Limb (tissue), 2 donors: Measurements from ENCODE around the gene FAM20C.
A peak's percentile ranks its signal among the peaks of the same experiment; 100 is the strongest.

Source experiments
- DNase-seq, 2 donors: peaks; one replicate each; pipeline ENCODE4 v3.0.0-alpha.2; 2016; ENCODE audit errors: extremely low spot score in 2 of 2

The FAM20C gene

DNA sequence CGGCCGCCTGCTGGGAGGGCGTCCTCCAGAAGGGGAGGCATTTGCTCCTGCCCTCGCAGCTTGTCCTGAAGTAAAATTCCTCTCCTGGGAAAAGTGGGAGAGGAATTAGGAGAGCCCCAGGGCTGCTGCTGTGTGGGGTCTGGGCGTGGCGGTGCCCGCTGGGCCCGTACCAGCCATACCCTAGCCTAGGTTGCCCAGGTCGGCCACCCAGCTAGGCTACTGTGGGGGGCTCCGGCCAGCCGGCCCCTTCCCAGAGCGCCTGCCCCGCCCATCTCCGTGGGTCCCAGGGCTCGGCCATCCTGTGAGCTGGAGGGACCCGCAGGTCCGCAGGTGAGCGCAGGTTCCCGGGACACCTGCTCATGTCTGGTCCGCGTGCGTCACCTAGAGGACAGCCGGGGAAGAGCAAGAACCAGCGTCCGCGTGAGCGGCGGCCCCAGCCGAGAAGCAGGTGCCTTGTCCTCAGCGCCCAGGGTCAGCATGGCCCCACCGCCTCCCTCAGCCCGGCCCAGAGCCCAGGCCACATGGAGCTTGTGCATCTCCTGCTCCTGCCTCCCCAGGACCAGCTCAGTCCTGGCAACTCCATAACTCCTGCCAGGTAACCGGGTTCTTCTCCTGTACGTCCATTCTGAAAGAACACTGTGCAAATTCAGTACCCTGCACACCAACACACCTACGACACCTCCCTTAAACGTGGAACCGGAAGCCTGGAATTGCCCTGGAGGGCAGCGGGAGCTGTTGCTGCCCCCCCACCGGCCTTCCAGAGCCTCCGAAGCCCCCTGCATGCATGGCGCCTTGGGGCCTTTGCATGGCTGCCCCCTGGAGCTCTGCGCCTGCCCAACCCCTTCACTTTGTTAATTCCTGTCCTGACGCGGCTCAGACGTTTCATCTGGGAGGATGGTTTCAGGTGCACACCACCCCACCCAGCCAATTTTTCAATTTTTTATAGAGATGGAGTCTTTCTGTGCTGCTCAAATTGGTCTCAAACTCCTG lies 74.8 kb downstream of the FAM20C start:
- no peak for DNase-seq

DNA sequence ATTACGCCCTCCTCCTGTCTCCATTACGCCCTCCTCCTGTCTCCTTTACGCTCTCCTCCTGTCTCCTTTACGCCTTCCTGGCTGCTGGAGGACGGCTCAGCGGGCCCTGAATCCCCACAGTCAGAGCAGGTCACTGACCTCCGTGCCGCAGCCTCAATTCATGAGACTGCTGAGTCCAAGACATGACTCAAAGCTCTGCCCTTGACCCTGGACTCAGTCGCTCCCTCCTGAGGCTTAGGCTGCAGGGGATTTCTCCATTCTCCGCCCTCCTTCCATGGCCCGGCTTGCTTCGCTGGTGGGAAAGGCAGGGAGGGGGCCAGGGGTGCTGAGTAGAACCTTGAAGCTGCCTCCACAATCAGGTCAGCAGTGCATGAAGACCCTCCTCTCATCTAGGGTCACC lies 76.6 kb downstream of the FAM20C start:
- DNase-seq, result no peak

DNA sequence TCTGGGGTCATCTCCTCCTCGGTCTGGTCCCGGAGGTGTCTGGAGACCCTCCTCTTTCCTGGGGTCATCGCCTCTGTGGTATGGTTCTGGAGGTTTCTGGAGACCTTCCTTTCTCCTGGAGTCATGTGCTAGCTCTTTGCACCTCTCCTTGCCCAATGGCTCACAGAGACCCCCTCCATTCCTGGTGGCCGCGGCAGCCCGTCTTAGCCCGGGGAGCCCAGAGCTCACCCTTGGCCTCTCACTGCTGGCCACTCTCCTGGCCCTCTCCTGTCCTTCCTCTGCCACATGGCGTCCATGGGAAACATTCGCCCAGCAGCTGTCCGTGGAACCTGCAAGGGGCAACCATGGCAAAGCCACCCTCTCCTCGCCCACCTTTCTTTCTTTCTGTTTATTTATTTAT lies 77.3 kb downstream of the FAM20C start:
- DNase-seq, result no peak

DNA sequence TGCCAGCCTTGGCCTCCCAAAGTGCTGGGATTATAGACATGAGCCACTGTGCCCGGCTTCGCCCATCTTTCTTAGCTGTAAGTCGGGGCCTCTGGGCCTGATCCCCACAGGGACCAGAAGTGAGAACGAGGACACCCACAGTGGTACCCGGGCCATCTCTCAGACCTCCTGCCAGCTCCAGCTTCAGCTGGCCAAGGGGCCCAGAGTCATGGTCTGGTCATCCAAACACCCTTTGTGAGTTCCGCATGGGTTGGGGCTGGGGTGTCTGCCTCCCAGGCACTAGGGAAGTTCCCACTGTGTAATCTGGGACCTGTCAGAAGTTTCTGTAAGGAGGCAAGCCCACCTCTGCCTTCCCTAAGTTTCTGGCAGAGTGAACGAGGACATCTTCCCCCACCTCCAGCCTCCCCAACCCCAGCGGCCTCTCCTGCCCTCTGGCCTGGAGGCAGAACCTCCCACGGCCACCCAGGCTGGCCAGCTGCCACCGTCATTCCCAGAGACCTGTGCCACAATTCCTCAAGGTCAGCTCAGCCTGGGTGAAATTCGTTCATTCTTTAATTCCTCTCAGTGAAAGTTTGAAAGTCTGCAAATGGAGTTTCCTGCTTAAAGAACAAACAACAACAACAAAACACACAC lies 78.1 kb downstream of the FAM20C start:
- no peak for DNase-seq

DNA sequence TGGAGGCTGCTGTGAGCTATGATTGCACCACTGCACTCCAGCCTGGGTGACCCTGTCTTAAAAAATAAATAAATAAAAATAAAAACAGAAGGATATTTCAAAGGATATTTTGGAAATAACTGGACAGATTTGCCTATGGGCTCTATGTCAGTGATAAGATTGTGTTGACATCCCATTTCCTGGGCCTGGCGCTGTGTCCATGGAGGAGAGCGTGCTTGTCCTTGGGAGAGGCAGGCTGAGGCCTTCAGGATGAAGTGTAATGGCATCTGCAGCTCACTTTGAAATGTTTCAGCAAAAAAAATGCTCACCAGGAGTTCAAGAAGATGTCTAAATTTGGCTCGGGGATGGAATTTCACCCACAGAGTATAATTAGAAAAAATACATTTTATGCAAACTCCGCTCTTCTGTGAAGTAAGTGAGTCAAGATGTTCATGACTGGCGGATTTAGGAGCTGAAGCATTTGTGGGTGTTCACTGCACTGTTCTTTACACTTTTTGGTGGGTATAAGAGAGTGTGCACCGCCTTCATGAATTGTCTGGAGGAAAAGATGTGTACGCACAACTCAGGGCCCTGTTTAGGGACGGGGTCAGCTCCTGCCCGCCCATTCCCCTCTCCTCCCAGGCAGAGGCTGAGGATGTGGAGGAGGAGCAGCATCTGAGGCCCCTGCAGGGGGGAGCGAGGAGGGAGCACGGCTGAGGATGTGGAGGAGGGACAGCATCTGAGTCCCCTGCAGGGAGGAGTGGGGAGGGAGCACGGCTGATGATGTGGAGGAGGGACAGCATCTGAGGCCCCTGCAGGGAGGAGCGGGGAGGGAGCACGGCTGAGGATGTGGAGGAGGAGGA lies 79.1 kb downstream of the FAM20C start:
- DNase-seq, result no peak

DNA sequence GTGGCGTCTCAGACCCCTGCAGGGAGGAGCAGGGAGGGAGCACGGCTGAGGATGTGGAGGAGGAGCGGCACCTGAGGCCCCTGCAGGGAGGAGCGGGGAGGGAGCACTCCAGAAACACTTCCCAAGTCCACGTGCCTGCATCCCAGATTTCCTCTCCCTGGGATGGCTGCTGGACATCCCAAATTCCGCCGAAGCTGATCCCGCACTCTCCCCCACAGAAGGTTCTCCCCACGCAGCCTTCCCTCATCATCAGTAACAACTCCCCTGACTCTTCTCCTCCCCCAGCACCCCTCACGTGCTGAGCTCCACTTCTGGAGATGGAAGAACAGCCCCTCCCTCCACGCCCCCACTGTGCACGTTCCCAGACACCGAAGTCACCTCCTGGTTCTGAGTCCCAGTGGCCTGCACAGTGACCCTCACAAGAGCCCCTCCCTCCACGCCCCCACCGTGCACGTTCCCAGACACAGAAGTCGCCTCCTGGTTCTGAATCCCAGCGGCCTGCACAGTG lies 79.8 kb downstream of the FAM20C start:
- no peak for DNase-seq

DNA sequence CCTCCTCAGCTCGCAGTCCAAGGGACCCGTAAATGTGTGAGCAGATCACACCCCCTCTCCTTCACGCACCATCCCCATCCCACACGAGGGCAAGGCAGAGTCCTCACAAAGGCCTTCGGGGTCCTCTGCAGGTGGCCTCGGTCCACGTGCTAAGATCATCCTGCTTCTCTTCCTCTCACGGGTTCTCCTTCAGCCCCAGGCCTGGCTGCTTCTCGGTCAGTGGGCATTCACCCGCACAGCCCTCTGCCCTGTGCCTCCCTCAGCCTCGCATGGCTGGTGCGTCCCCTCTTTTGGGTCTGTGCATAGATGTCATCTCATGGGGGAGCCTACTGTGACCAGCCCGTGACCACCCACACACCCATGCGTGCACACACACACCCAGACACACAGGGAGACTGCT lies 80.3 kb downstream of the FAM20C start:
- no peak for DNase-seq

DNA sequence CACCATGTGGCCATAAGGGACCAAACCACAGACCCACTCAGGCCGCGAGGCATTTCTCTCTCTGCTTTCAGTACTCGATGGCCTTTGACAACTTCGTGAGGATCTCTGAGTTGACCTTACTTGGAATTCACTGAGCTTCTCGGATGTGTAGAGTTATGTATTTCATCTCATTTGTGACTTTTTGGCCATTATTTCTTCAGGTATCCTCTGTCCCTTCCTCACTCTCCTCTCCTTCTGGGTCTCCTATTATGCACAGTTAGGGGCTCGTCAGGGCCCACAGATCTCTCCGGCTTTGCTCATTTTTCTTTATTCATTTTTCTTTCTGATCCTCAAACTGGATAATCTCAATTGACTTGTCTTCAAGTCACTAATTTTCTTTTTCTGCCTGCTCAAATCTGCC lies 81.0 kb downstream of the FAM20C start:
- DNase-seq, result no peak

DNA sequence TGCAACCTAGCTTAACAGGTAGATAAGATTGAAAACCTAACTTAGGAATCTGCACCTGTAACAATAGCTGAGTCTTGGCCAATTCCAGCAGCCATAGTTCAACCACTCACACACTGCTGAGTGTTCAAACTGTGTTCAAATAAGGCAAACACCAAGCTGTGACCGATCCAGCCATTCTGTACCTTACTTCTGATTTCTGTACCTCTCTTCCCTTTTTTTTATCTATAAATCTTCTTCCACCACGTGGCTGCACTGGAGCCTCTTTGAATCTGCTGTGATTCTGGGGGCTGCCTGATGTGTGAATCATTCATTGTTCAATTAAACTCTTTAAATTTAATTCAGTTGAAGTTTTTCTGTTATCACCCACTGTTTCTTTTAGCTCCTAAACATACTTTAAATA lies 81.9 kb downstream of the FAM20C start:
- no peak for DNase-seq

DNA sequence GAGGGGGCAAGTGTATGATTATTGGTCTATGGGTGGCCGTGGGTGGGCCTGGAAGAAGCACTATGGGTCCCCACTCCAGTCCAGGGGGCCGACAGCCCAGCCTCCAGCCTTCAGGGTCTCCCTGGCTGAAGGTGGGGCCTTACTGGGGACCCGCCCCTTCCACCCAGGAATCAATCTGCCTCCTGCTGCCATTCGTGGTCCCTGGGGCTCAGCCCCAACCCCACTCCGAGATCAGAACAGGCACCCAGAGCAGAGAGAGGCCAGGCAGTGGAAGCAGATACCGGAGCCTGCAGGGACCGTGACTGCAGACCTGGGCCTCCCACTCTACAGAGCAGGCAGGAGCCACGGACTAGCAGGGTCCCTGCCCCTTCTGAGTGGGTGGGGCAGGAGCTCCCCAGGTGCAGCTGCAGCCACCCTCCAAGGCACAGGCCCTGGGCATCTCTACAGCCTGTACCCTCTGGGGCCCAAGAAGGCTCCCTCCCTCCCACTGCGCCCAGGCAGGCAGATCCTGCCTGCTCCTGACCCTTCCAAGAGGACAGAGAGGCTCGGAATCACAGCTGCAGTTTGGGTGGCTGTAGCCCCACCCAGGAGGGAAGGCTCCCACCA lies 84.0 kb downstream of the FAM20C start:
- DNase-seq, result no peak

DNA sequence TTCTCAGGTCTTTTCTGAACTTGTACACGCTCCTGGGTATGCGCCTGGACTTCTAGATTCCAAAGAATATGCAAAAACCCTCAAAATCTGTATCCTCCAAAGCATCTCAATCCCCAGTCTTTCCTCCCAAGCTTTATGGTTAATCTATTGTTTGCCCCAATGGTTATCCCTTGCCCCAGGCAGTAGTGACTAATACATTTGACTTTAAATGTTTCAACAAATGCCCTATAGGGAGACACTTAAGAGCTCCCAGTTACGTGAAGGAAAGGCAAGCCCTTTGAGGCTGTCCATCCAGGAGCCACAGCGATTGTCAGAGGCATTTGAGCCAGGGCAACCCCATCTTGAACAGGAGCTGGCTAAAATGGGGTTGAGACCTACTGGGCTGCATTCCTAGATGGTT lies 84.9 kb downstream of the FAM20C start:
- no peak for DNase-seq

DNA sequence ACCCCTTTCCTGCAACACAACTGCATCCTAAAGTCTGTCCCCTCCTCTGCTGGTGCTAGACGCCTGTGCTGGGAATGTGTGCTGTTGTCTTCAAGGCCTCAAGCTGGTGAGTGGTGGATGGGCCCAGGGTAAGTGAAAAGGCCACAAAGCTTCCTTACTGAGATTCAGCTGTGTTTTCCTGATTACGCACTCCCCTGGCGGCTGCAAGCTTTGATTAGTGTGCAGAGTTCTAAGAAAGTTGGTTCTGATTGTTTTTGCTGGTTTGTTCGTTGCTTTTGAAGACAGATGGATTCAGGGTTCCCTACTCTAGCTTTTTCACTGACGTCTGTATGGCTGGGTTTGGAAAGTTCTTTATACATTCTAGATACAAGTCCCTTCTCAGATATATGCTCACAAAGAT lies 85.7 kb downstream of the FAM20C start:
- DNase-seq, result no peak

DNA sequence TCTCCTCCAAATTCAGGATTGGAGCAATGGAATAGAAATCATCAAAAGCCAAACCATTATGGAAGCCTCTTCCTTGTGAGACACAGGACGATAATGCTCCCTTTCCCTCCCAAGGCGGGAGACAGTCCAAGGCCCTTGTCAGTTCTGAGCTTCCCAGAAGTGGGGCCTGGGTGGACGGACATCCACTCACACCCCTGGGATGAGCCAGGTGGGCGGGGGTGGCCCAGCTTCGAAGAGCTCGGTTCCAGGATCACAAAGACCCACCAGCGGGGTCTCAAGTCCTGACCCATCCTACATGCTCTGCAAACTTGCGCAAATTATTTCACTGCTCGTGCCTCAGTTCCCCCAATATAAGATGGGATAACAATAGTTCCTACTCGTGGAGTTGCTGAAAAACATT lies 87.5 kb downstream of the FAM20C start:
- DNase-seq, result no peak

DNA sequence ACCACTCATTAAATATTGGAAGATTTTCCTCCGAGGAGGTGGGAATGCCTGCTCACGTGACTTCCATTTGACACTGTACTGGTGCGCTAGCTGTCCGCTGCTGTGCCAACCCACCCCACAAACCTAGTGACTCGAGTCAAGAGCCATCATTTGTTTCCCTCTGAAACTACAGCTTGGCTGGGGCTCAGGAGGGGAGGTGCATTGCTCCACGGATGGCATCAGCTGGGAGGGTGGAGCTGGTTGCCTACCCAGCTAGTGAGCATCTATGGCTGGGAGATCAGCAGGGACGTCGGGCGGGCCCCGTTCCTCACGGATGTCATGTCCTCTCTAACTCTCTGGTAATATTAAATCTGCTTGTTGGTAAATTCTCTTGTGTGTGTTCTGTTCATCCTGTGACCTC lies 88.1 kb downstream of the FAM20C start:
- DNase-seq, result no peak

DNA sequence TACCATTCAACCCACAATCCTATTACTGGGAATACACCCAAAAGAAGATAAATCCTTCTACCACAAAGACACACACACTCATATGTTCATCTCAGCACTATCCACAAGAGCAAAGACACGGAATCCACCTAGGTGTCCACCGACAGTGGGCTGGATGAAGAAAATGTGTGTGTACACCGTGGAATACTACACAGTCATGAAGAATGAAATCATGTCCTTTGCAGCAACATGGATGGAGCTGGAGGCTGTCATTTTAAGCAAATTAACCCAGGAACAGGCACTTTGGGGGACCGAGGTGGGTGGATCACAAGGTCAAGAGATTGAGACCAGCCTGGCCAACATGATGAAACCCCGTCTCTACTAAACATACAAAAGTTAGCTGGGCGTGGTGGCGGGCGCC lies 89.3 kb downstream of the FAM20C start:
- no peak for DNase-seq

DNA sequence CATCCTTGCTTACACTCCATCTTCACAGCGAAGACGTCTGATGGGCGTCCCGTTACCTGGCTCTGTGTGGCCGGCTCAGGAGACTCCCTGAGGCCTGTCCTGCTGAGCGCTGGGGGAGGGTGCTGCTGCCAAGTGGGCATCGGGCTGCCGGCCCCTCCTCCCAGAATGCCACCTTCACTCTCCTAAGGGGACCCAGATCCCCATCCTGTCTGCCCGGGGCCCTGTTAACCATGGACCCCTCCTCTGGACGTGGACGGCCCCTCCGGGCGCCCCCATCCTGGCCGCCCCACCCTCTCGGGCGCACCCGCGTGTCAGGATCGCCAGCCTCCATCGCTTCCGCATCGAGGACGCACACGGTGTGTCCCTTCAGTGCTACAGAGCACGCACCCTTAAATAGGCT lies 90.2 kb downstream of the FAM20C start:
- no peak for DNase-seq

DNA sequence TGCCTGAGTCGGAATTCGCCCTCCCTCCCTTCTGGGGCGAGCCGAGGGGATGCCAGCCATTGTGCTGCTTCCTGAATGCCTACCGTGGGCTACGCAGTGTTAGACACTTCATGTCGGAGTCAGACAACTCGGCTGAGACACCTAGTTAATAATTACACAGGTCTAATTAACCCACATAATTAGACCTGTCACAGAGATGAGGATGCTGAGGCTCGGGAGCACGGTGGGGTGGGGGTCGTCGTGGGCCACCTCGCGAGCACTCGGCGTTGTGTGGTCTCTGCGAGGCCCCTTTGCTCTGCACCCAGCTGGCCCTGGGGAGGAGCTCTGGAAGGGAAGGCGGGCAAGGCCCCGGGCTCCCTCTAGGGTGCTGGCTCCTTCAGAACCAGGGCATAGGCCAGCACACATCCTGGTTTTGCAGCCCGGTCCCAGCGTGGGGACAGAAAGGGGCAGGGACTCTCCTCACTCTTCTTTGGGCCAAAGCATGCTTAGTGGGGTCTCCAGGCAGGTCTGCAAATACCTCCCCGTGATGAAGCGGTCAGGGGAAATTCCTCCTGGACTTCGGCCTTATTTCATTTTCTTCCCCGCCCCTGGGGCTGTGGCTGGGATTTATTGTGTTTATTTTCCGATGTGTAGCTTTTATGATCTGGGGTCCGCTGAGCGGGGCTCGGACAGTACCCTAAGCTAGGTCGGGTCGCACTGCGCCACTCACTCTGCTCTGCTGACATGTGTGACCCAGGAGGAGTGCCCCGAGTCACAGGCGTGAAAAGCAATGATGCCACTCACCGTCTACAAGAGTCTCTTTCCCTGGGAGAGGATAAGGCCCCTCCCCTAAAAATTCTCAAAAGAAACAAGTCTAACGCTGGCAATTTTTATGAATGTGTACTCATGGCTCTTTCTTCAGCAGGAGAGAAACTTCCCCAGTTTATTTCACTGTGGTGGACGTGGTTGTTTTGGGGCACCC lies 92.7 kb downstream of the FAM20C start:
- DNase-seq, result peak in 1 of 2 donors; percentile 23

DNA sequence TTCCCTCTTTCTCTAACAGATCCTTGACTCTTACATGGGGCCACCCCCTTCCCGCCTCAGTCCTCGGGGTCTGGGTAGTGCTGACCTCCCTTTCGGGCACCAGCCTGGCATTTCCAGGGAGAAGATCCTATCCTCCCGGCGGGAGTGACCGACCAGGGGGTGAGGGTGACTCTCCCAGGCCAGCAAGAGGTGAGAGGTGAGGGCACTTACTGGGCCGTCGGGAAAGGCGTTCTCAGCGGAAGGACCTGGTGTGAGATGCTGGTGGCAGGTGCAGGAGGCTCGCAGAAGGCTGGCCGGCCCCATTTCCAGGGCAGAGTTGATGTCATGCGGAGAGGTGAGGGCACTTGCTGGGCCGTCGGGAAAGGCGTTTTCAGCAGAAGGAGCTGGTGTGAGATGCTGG lies 93.4 kb downstream of the FAM20C start:
- no peak for DNase-seq

DNA sequence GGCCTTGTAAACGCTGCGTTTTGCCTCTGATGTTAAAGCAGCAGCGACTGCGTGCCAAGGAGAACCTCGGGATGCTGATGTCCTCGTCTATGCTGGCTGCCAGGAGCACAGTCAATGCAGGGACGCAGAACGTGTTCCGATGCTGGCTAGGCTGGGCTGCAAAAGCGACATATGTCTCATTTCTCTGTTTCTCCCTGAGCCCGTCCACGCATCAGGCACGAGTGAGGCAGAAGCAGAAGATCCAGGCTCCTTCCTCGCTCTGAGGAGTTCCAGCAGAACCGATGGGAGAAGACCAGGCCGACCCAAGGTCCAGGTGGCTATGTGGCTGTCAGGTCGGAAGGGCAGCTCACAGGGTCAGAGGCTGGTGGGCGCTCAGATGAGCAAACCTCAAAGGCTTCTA lies 93.9 kb downstream of the FAM20C start:
- DNase-seq, result no peak

DNA sequence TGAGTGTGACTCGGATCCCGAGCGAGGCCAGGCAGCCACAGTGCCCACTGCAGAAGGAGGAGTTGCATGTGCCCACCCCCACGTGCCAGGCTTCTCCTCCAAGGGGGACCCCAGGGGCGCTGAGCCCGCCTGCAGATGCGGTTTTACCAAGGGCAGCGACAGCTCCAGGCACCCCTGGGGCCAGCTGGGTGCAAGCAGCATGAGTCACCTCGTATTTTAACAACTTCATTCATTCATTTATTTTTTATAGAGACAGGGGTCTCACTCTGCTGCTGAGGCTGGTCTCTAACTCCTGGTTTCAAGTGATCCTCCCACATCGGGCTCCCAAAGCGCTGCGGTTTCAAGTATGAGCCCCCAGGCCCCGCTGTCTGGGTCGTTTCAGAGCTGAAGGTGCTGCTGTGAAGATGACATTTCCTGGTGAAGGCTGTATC lies 96.3 kb downstream of the FAM20C start:
- no peak for DNase-seq
